PC-3 (cell line): Measurements from ENCODE around the gene IL24. TPM values are rescaled to one million over a fixed set of nuclear protein-coding genes. Genes with fewer than 3 reads are reported as not detected.
A peak's percentile ranks its signal among the peaks of the same experiment; 100 is the strongest.

Experiments
- ATAC-seq: fragments of 200-7000 bp; cut with Tn5 transposase; 2 replicates; pipeline ENCODE4 v1.9.1; 2020; ENCODE audit warnings: mild to moderate bottlenecking, moderate library complexity
- BruUV-seq: library from RNA; stranded (reverse); fragments of 400-500 nt; replicated peaks from 2 replicates; lab custom pipeline; 2021; lab: Mats Ljungman, UMichigan
- CTCF ChIA-PET: fragments of 300-600 bp; sonication (Branson Sonifier 250); formaldehyde crosslinking; loops from one replicate; lab custom pipeline; 2022; ENCODE audit warnings: antibody characterized with exemption; lab: Charles Lee
- POLR2A ChIA-PET: fragments of 300-600 bp; sonication (Branson Sonifier 250); formaldehyde crosslinking; loops from one replicate; lab custom pipeline; 2022; ENCODE audit warnings: antibody characterized with exemption; ENCODE audit not compliant: unreplicated experiment; lab: Charles Lee
- DNase-seq: peaks from one replicate; pipeline ENCODE4 v3.0.0-alpha.2; 2015
- H2AFZ ChIP-seq: fragments of 300-600 bp; sonication (generic); 2 replicates; pipeline ENCODE4 v1.6.0; 2016; ENCODE audit warnings: antibody characterized with exemption, low read length
- H3F3A ChIP-seq: fragments of 300-600 bp; sonication (generic); one replicate; pipeline ENCODE4 v1.6.0; 2017; ENCODE audit warnings: antibody characterized with exemption, low read length, control low read depth, mild to moderate bottlenecking; ENCODE audit not compliant: unreplicated experiment
- H3K27ac ChIP-seq: fragments of 300-600 bp; sonication (generic); 2 replicates; pipeline ENCODE4 v1.5.1; 2016; ENCODE audit warnings: mild to moderate bottlenecking, low read length
- H3K27me3 ChIP-seq: fragments of 300-600 bp; sonication (generic); 2 replicates; pipeline ENCODE4 v1.6.1; 2016; ENCODE audit warnings: low read length, mixed read lengths
- H3K36me3 ChIP-seq: fragments of 300-600 bp; sonication (generic); 2 replicates; pipeline ENCODE4 v1.6.1; 2016; ENCODE audit warnings: low read depth, mixed run types, low read length, mixed read lengths
- H3K4me1 ChIP-seq: fragments of 300-600 bp; sonication (generic); 2 replicates; pipeline ENCODE4 v1.5.1; 2016; ENCODE audit warnings: low read length; ENCODE audit not compliant: insufficient read depth
- H3K4me2 ChIP-seq: fragments of 300-600 bp; sonication (generic); 2 replicates; pipeline ENCODE4 v1.6.0; 2016; ENCODE audit warnings: low read length
- H3K4me3 ChIP-seq: fragments of 300-600 bp; sonication (generic); 2 replicates; pipeline ENCODE4 v1.5.1; 2016; ENCODE audit warnings: mild to moderate bottlenecking, low read length, mixed read lengths
- H3K79me2 ChIP-seq: fragments of 300-600 bp; sonication (generic); 2 replicates; pipeline ENCODE4 v1.6.1; 2017; ENCODE audit warnings: low read length, mixed read lengths
- H3K9ac ChIP-seq: fragments of 300-600 bp; sonication (generic); 2 replicates; pipeline ENCODE4 v1.6.0; 2016; ENCODE audit warnings: mild to moderate bottlenecking, low read length
- H3K9me2 ChIP-seq: fragments of 300-600 bp; sonication (generic); replicated peaks from 2 replicates; pipeline ENCODE4 v1.6.1; 2016; ENCODE audit warnings: mixed run types, low read length, mixed read lengths
- H3K9me3 ChIP-seq: fragments of 300-600 bp; sonication (generic); 2 replicates; pipeline ENCODE4 v1.6.1; 2016; ENCODE audit warnings: low read length, mixed read lengths
- H4K20me1 ChIP-seq: fragments of 300-600 bp; sonication (generic); 2 replicates; pipeline ENCODE4 v1.6.1; 2016; ENCODE audit warnings: low read length, mixed read lengths
- EZH2 ChIP-seq: fragments of 300-600 bp; sonication (generic); IDR thresholded peaks from one replicate; pipeline ENCODE4 v1.6.1; 2017; ENCODE audit warnings: antibody characterized with exemption, mild to moderate bottlenecking, low read length; ENCODE audit not compliant: unreplicated experiment
- EZH2phosphoT487 ChIP-seq: fragments of 300-600 bp; sonication (generic); IDR thresholded peaks from 2 replicates; pipeline ENCODE4 v1.6.1; 2018; ENCODE audit warnings: mild to moderate bottlenecking, antibody characterized with exemption, low read length, borderline replicate concordance
- intact Hi-C: fragments of 100-400 bp; cut with micrococcal nuclease; formaldehyde crosslinking; loops from 2 replicates; pipeline ENCODE4 v1.9.0; 2023
- total RNA-seq: library from RNA; depleted of rRNA; stranded (reverse); fragments of >200 nt; gene quantifications from 2 replicates; pipeline ENCODE4 v1.2.3, GENCODE V29; 2014
- TF ChIP-seq, protein P1 (sequence below): fragments of 300-600 bp; sonication (generic); conservative IDR thresholded peaks from 2 replicates; pipeline ENCODE4 v1.5.1; 2017; ENCODE audit warnings: antibody characterized with exemption, low read depth, mild to moderate bottlenecking, low read length

IL24 gene
- total RNA-seq, 1 experiment from 2014 or later: 1.9 TPM

DNA sequence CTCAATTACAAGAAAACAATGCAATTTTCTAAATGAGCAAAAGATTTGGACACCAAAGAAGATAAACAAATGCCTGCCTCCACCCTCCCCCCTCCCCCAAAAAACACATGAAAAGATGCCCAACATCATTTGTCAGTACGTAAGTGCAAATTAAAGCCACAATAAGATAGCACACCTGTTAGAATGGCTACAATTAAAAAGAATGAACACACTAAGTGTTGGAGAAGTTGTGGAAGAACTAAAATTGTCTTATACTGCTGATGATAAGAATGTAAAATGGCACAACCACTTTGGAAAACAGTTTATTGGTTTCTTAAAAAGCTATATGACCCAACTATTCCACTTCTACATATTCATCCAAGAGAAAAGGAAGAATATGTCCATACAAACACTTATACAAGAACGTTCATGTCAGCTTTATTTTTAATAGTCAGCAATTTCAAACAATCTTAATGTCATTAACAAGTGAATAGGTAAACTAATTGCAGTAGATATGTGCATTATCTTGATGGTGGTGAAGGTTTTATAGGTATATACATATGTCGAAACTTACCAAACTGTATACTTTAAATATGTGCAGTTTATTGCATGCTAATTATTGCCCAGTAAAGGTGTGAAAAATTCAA lies 21.4 kb upstream of the IL24 start:
- no peak for TF ChIP-seq EZH2
- TF ChIP-seq EZH2phosphoT487: no peak
- TF ChIP-seq, protein P1, sequence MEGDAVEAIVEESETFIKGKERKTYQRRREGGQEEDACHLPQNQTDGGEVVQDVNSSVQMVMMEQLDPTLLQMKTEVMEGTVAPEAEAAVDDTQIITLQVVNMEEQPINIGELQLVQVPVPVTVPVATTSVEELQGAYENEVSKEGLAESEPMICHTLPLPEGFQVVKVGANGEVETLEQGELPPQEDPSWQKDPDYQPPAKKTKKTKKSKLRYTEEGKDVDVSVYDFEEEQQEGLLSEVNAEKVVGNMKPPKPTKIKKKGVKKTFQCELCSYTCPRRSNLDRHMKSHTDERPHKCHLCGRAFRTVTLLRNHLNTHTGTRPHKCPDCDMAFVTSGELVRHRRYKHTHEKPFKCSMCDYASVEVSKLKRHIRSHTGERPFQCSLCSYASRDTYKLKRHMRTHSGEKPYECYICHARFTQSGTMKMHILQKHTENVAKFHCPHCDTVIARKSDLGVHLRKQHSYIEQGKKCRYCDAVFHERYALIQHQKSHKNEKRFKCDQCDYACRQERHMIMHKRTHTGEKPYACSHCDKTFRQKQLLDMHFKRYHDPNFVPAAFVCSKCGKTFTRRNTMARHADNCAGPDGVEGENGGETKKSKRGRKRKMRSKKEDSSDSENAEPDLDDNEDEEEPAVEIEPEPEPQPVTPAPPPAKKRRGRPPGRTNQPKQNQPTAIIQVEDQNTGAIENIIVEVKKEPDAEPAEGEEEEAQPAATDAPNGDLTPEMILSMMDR: no peak

DNA sequence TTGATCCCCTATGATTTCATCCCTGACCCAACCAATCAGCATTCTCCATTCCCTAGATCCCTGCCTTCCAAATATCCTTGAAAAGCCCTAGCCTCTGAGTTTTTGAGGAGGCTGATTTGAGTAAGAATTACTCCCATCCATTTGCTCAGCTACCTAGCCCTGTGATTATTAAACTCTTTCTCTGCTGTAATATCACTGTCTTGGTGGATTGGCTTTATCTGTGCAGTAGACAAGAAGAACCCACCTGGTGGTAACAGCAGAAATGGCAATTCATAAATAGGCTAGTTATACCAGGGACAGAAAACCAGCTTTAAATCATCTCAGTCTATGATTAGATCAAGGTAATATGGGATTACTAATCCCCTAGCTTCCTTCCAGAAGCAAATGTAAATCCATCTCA lies 18.8 kb upstream of the IL24 start:
- POLR2A ChIA-PET: no interaction called here

More for the DNA sequence above, 21.4 kb upstream of the IL24 start:
- Histone ChIP-seq H3K4me3 (no peak overlapping the region), H3K9me3 (peaks cover 17% of the 10 kb centered on the region), H3K27ac (no peak overlapping the region), H3K36me3 (no peaks in the 10 kb centered on the region), H3K79me2 (no peaks in the 10 kb centered on the region), H2AFZ (no peak overlapping the region), H4K20me1 (no peaks in the 10 kb centered on the region), H3F3A (no peaks in the 10 kb centered on the region), H3K4me2 (no peak overlapping the region), H3K27me3 (no peaks in the 10 kb centered on the region), H3K4me1 (no peaks in the 10 kb centered on the region), H3K9me2 (no peaks in the 10 kb centered on the region), H3K9ac (no peak overlapping the region)
- intact Hi-C loops: no loop called here
- no peak for DNase-seq
- no TSS peak for BruUV-seq
- ChIA-PET CTCF (no interaction called here), POLR2A (no interaction called here)
- ATAC-seq: no peak

DNA sequence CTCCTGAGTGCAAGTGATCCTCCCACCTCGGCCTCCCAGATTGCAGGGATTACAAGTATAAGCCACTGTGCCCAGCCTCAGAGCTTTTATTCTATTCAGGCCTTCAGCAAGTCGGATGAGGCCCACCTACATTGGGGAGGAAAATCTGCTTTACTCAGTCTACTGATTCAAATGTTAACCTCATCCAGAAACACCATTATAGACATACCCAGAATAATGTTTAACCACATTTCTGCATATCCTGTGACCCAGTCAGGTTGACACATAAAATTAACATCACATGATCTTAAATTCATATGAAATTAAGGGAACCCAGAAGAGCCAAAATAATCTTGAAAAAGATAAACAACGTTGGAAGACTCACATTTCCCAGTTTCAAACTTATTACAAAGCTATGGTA lies 16.9 kb upstream of the IL24 start:
- H3K4me1 ChIP-seq: no peaks in the 10 kb centered on the region
- no TSS peak for BruUV-seq
- peaks cover 17% of the 10 kb centered on the region for H3K9me3 ChIP-seq
- H3K27me3 ChIP-seq: no peaks in the 10 kb centered on the region
- intact Hi-C loops: no loop called here
- DNase-seq (no peak), ATAC-seq (no peak)
- H3K9me2 ChIP-seq: no peaks in the 10 kb centered on the region
- H3F3A ChIP-seq: no peaks in the 10 kb centered on the region
- H3K4me3 ChIP-seq: no peak overlapping the region
- no peak for TF ChIP-seq EZH2
- no peak for TF ChIP-seq EZH2phosphoT487
- TF ChIP-seq, protein P1: no peak
- no peaks in the 10 kb centered on the region for H3K79me2 ChIP-seq
- ChIA-PET POLR2A (no interaction called here), CTCF (no interaction called here)
- H2AFZ ChIP-seq: 0 out of 2 replicates have a peak overlapping the region, but pooled peaks have one; percentile 9
- H3K9ac ChIP-seq: no peak overlapping the region
- H4K20me1 ChIP-seq: no peaks in the 10 kb centered on the region
- H3K36me3 ChIP-seq: no peaks in the 10 kb centered on the region
- H3K27ac ChIP-seq: no peak overlapping the region
- H3K4me2 ChIP-seq: no peak overlapping the region

More for the DNA sequence above, 18.8 kb upstream of the IL24 start:
- no peak for TF ChIP-seq EZH2
- TF ChIP-seq, protein P1: peak; percentile 67
- H3K4me2 ChIP-seq: no peak overlapping the region
- BruUV-seq: no TSS peak
- peaks cover 17% of the 10 kb centered on the region for H3K9me3 ChIP-seq
- no peaks in the 10 kb centered on the region for H4K20me1 ChIP-seq
- H3K27ac ChIP-seq: no peak overlapping the region
- H3K79me2 ChIP-seq: no peaks in the 10 kb centered on the region
- no peaks in the 10 kb centered on the region for H3K36me3 ChIP-seq
- no peaks in the 10 kb centered on the region for H3K4me1 ChIP-seq
- H3K27me3 ChIP-seq: no peaks in the 10 kb centered on the region
- H3K9me2 ChIP-seq: no peaks in the 10 kb centered on the region
- no peaks in the 10 kb centered on the region for H3F3A ChIP-seq
- intact Hi-C loops: no loop called here
- H3K4me3 ChIP-seq: no peak overlapping the region
- DNase-seq (peak; percentile 40), ATAC-seq (no peak; the same call in 1 of the 2 replicates)
- no peak overlapping the region for H2AFZ ChIP-seq
- CTCF ChIA-PET: no interaction called here
- H3K9ac ChIP-seq: no peak overlapping the region
